SU-DHL-6 (cell line): Measurements from ENCODE around the gene CAPN15.

ENCODE experiments used
- H2AFZ ChIP-seq: fragments of 200-600 bp; sonication (generic); 2 replicates; pipeline ENCODE4 v1.6.1; 2014; ENCODE audit warnings: low read depth, mild to moderate bottlenecking, moderate library complexity, mixed read lengths, antibody characterized with exemption, low read length; ENCODE audit not compliant: severe bottlenecking
- H3F3A ChIP-seq: fragments of 200-600 bp; shearing (Covaris generic); 2 replicates; pipeline ENCODE4 v1.6.0; 2016; ENCODE audit warnings: antibody characterized with exemption, mild to moderate bottlenecking; ENCODE audit not compliant: insufficient read depth
- H3K27ac ChIP-seq: fragments of 200-600 bp; sonication (generic); 2 replicates; pipeline ENCODE4 v1.5.1; 2016; ENCODE audit warnings: low read depth, mild to moderate bottlenecking, low read length, moderate library complexity, mixed read lengths
- H3K27me3 ChIP-seq: fragments of 200-600 bp; sonication (generic), shearing (Covaris generic); 2 replicates; pipeline ENCODE4 v1.6.0; 2014; ENCODE audit warnings: mild to moderate bottlenecking, low read length
- H3K36me3 ChIP-seq: fragments of 200-600 bp; sonication (generic); 2 replicates; pipeline ENCODE4 v1.6.1; 2014; ENCODE audit warnings: mild to moderate bottlenecking, low read length, mixed read lengths
- H3K4me2 ChIP-seq: fragments of 300-600, 200-600 bp; shearing (Covaris generic), sonication (generic); 2 replicates; pipeline ENCODE4 v1.6.0; 2014; ENCODE audit warnings: low read length, low read depth, mild to moderate bottlenecking; ENCODE audit not compliant: poor library complexity, severe bottlenecking
- H3K4me3 ChIP-seq: fragments of 200-600 bp; sonication (generic); 2 replicates; pipeline ENCODE4 v1.5.1; 2014; ENCODE audit warnings: antibody characterized with exemption, low read length, mild to moderate bottlenecking, mixed read lengths; ENCODE audit not compliant: insufficient read depth, poor library complexity, severe bottlenecking
- H3K79me2 ChIP-seq: fragments of 200-600 bp; sonication (generic); 2 replicates; pipeline ENCODE4 v1.6.1; 2014; ENCODE audit warnings: mild to moderate bottlenecking, low read length, moderate library complexity; ENCODE audit not compliant: insufficient read depth
- H3K9ac ChIP-seq: fragments of 200-600 bp; sonication (generic); 2 replicates; pipeline ENCODE4 v1.7.0; 2014; ENCODE audit warnings: mild to moderate bottlenecking, low read length
- H3K9me2 ChIP-seq: fragments of 200-600 bp; sonication (generic); replicated peaks from 2 replicates; pipeline ENCODE4 v1.6.1; 2014; ENCODE audit warnings: low read length; ENCODE audit not compliant: insufficient read depth
- H3K9me3 ChIP-seq: fragments of 200-600 bp; sonication (generic); 2 replicates; pipeline ENCODE4 v1.6.1; 2014; ENCODE audit warnings: low read length, mixed read lengths; ENCODE audit not compliant: insufficient read depth
- H4K20me1 ChIP-seq: fragments of 200-600 bp; sonication (generic); 2 replicates; pipeline ENCODE4 v1.6.1; 2014; ENCODE audit warnings: low read depth, mild to moderate bottlenecking, antibody characterized with exemption, low read length, moderate library complexity, mixed read lengths
- CTCF ChIP-seq: fragments of 200-600 bp; sonication (generic); IDR thresholded peaks from one replicate; pipeline ENCODE4 v1.5.1; 2017; ENCODE audit warnings: antibody characterized with exemption, mild to moderate bottlenecking, low read length, moderate library complexity; ENCODE audit not compliant: insufficient read depth, poor library complexity, severe bottlenecking
- EZH2phosphoT487 ChIP-seq: fragments of 200-600 bp; sonication (generic), shearing (Covaris generic); conservative IDR thresholded peaks from 2 replicates; pipeline ENCODE4 v1.6.1; 2018; ENCODE audit warnings: mild to moderate bottlenecking, antibody characterized with exemption, low read length, moderate library complexity, mixed read lengths

Gene CAPN15

GRCh38 chr16:543301-544164, 16.0 kb downstream of the CAPN15 start:
- TF ChIP-seq EZH2phosphoT487 (no peak), CTCF (no peak)
- Histone ChIP-seq H3F3A (no peaks in the 10 kb centered on the region), H3K9me2 (no peaks in the 10 kb centered on the region), H3K79me2 (peaks cover 28% of the 10 kb centered on the region; the same call in 1 of the 2 replicates), H4K20me1 (no peaks in the 10 kb centered on the region), H3K36me3 (no peaks in the 10 kb centered on the region), H3K4me3 (no peak overlapping the region), H3K4me2 (no peak overlapping the region), H3K27ac (no peak overlapping the region), H3K9ac (no peak overlapping the region), H2AFZ (no peak overlapping the region), H3K27me3 (no peaks in the 10 kb centered on the region), H3K9me3 (no peaks in the 10 kb centered on the region)

GRCh38 chr16:544517-544916, 17.0 kb downstream of the CAPN15 start:
- H3F3A ChIP-seq = no peaks in the 10 kb centered on the region
- no peak overlapping the region for H2AFZ ChIP-seq
- H3K4me3 ChIP-seq = no peak overlapping the region
- no peaks in the 10 kb centered on the region for H4K20me1 ChIP-seq
- H3K27me3 ChIP-seq = no peaks in the 10 kb centered on the region
- no peak overlapping the region for H3K4me2 ChIP-seq
- no peaks in the 10 kb centered on the region for H3K9me3 ChIP-seq
- no peak overlapping the region for H3K27ac ChIP-seq
- no peak overlapping the region for H3K9ac ChIP-seq
- peaks cover 26% of the 10 kb centered on the region; the same call in 1 of the 2 replicates for H3K79me2 ChIP-seq
- no peaks in the 10 kb centered on the region for H3K36me3 ChIP-seq
- no peak for TF ChIP-seq EZH2phosphoT487
- H3K9me2 ChIP-seq = no peaks in the 10 kb centered on the region

- Histone ChIP-seq H2AFZ (no peak overlapping the region), H3K79me2 (peaks cover 16% of the 10 kb centered on the region; the same call in 1 of the 2 replicates), H3K9ac (no peak overlapping the region), H3K36me3 (no peaks in the 10 kb centered on the region), H3K9me2 (no peaks in the 10 kb centered on the region), H3F3A (no peaks in the 10 kb centered on the region), H3K27ac (no peak overlapping the region), H3K9me3 (no peaks in the 10 kb centered on the region), H3K27me3 (no peaks in the 10 kb centered on the region), H3K4me2 (no peak overlapping the region), H3K4me3 (no peak overlapping the region), H4K20me1 (no peaks in the 10 kb centered on the region)
- TF ChIP-seq CTCF = no peak
- no peak for TF ChIP-seq EZH2phosphoT487
Measured at GRCh38 chr16:546909-547770, 19.6 kb downstream of the CAPN15 start.
